H9 (cell line): ENCODE data around the gene PPP1CC. TPM values are rescaled to one million over a fixed set of nuclear protein-coding genes. Genes with fewer than 3 reads are reported as not detected.

Experiments
- DNase-seq: peaks from one replicate; pipeline ENCODE4 v3.0.0-alpha.2; 2017
- H2AFZ ChIP-seq: one replicate; pipeline ENCODE4 v1.6.1; 2013; ENCODE audit warnings: mild to moderate bottlenecking, low read length, control low read depth, moderate library complexity
- H2AK5ac ChIP-seq: 2 replicates; pipeline ENCODE4 v1.6.1; 2013; ENCODE audit warnings: low read length, control low read depth, mixed read lengths; ENCODE audit not compliant: insufficient read length
- H2BK120ac ChIP-seq: one replicate; pipeline ENCODE4 v1.6.1; 2013; ENCODE audit warnings: low read depth, mild to moderate bottlenecking, low read length, control low read depth, inconsistent platforms; ENCODE audit not compliant: poor library complexity, severe bottlenecking
- H2BK12ac ChIP-seq: 2 replicates; pipeline ENCODE4 v1.6.1; 2013; ENCODE audit warnings: low read length, control low read depth, mixed read lengths, low read depth; ENCODE audit not compliant: insufficient read length
- H2BK15ac ChIP-seq: 2 replicates; pipeline ENCODE4 v1.6.1; 2013; ENCODE audit warnings: low read depth, low read length, control low read depth
- H2BK20ac ChIP-seq: one replicate; pipeline ENCODE4 v1.6.1; 2013; ENCODE audit warnings: low read depth, mild to moderate bottlenecking, low read length, control low read depth, inconsistent platforms; ENCODE audit not compliant: poor library complexity, severe bottlenecking
- H2BK5ac ChIP-seq: 2 replicates; pipeline ENCODE4 v1.6.1; 2013; ENCODE audit warnings: low read length, control low read depth, mixed read lengths; ENCODE audit not compliant: insufficient read length
- H3K14ac ChIP-seq: 2 replicates; pipeline ENCODE4 v1.6.1; 2013; ENCODE audit warnings: low read length, control low read depth; ENCODE audit not compliant: insufficient read depth
- H3K18ac ChIP-seq: 2 replicates; pipeline ENCODE4 v1.6.1; 2013; ENCODE audit warnings: low read depth, mild to moderate bottlenecking, mixed read lengths, low read length, control low read depth; ENCODE audit not compliant: insufficient read length
- H3K23ac ChIP-seq: 2 replicates; pipeline ENCODE4 v1.6.1; 2013; ENCODE audit warnings: low read length, control low read depth, mixed read lengths, low read depth; ENCODE audit not compliant: insufficient read length
- H3K23me2 ChIP-seq: 2 replicates; pipeline ENCODE4 v1.6.1; 2013; ENCODE audit warnings: low read depth, mild to moderate bottlenecking, mixed read lengths, low read length, control low read depth; ENCODE audit not compliant: insufficient read length, poor library complexity, severe bottlenecking
- H3K27ac ChIP-seq: 2 replicates; pipeline ENCODE4 v1.5.1; 2013; ENCODE audit warnings: low read length, control low read depth, mixed read lengths, low read depth; ENCODE audit not compliant: insufficient read length
- H3K27me3 ChIP-seq: 2 replicates; pipeline ENCODE4 v1.6.1; 2013; ENCODE audit warnings: low read length, control low read depth, inconsistent platforms; ENCODE audit not compliant: insufficient read depth
- H3K4ac ChIP-seq: 2 replicates; pipeline ENCODE4 v1.6.1; 2013; ENCODE audit warnings: low read depth, mild to moderate bottlenecking, control low read depth, inconsistent platforms, low read length, moderate library complexity
- H3K4me1 ChIP-seq: 2 replicates; pipeline ENCODE4 v1.6.1; 2013; ENCODE audit warnings: low read length, control low read depth, inconsistent platforms; ENCODE audit not compliant: insufficient read depth
- H3K4me2 ChIP-seq: 2 replicates; pipeline ENCODE4 v1.6.1; 2013; ENCODE audit warnings: low read length, control low read depth, mixed read lengths; ENCODE audit not compliant: insufficient read length, insufficient read depth
- H3K56ac ChIP-seq: 2 replicates; pipeline ENCODE4 v1.6.1; 2013; ENCODE audit warnings: low read depth, mild to moderate bottlenecking, mixed read lengths, low read length, control low read depth; ENCODE audit not compliant: insufficient read length
- H3K79me1 ChIP-seq: 2 replicates; pipeline ENCODE4 v1.6.1; 2013; ENCODE audit warnings: low read depth, mild to moderate bottlenecking, moderate library complexity, low read length, control low read depth, inconsistent platforms; ENCODE audit not compliant: insufficient read depth, poor library complexity, severe bottlenecking
- H3K79me2 ChIP-seq: 2 replicates; pipeline ENCODE4 v1.6.1; 2013; ENCODE audit warnings: low read length, control low read depth, inconsistent platforms; ENCODE audit not compliant: insufficient read depth
- H3K9ac ChIP-seq: 2 replicates; pipeline ENCODE4 v1.6.1; 2013; ENCODE audit warnings: low read length, control low read depth, mixed read lengths; ENCODE audit not compliant: insufficient read length; ENCODE audit errors: extremely low read depth
- H3K9me3 ChIP-seq: one replicate; pipeline ENCODE4 v1.6.1; 2013; ENCODE audit warnings: low read depth, low read length, inconsistent platforms; ENCODE audit not compliant: control insufficient read depth
- H3T11ph ChIP-seq: one replicate; pipeline ENCODE4 v1.6.1; 2013; ENCODE audit warnings: mild to moderate bottlenecking, low read length, control low read depth, inconsistent platforms
- H4K20me1 ChIP-seq: one replicate; pipeline ENCODE4 v1.6.1; 2013; ENCODE audit not compliant: control insufficient read depth, insufficient read length, insufficient read depth
- H4K5ac ChIP-seq: 2 replicates; pipeline ENCODE4 v1.6.1; 2013; ENCODE audit warnings: low read depth, mild to moderate bottlenecking, mixed read lengths, low read length, control low read depth; ENCODE audit not compliant: insufficient read length
- H4K8ac ChIP-seq: replicated peaks from 2 replicates; pipeline ENCODE4 v1.6.1; 2013; ENCODE audit warnings: low read length, control low read depth, mixed read lengths, low read depth; ENCODE audit not compliant: insufficient read length
- H4K91ac ChIP-seq: 2 replicates; pipeline ENCODE4 v1.6.1; 2013; ENCODE audit warnings: low read depth, mild to moderate bottlenecking, moderate library complexity, mixed read lengths, low read length, control low read depth; ENCODE audit not compliant: insufficient read length
- H3K27ac Mint-ChIP-seq, 3 experiments: 2 replicates in 2 of 3; 3 replicates in 1 of 3; pipeline ENCODE4 v1.8.0; 2020 to 2021; ENCODE audit warnings: mixed read lengths in 3 of 3, mild to moderate bottlenecking in 1 of 3, moderate library complexity in 1 of 3
- H3K27me3 Mint-ChIP-seq: 2 replicates; pipeline ENCODE4 v1.8.0; 2021; ENCODE audit warnings: low read depth, mild to moderate bottlenecking, moderate library complexity, mixed read lengths
- H3K36me3 Mint-ChIP-seq, 3 experiments: 2 replicates in 2 of 3; 3 replicates in 1 of 3; pipeline ENCODE4 v1.8.0; 2020 to 2021; ENCODE audit warnings: low read depth in 3 of 3, mixed read lengths in 3 of 3; ENCODE audit not compliant: insufficient read depth in 1 of 3
- H3K4me1 Mint-ChIP-seq, 2 experiments: 2 replicates each; pipeline ENCODE4 v1.8.0; 2020; ENCODE audit warnings: mixed read lengths in 2 of 2
- H3K4me3 Mint-ChIP-seq, 2 experiments: 2 replicates in 1 of 2; 3 replicates in 1 of 2; pipeline ENCODE4 v1.8.0; 2020 to 2021; ENCODE audit warnings: mild to moderate bottlenecking in 2 of 2, mixed read lengths in 2 of 2, moderate library complexity in 1 of 2
- H3K9me3 Mint-ChIP-seq, 2 experiments: 2 replicates in 1 of 2; 3 replicates in 1 of 2; pipeline ENCODE4 v1.8.0; 2020; ENCODE audit warnings: mild to moderate bottlenecking in 2 of 2, mixed read lengths in 2 of 2, moderate library complexity in 1 of 2
- WGBS: extraction: QIAGEN DNeasy Blood & Tissue Kit; methylation state at CpG from one replicate; pipeline ENCODE4 v1.1.7; 2013; ENCODE audit warnings: missing lambda C conversion rate, low lambda C conversion rate, mixed read lengths; ENCODE audit not compliant: insufficient read length; ENCODE audit errors: extremely low coverage; 5-methylcytosine and 5-hydroxymethylcytosine counted together
- total RNA-seq: library from RNA; stranded (reverse); gene quantifications from 2 replicates; pipeline ENCODE4 v1.2.1, GENCODE V29; 2021
- TF ChIP-seq, protein P1 (sequence below): fragments of 200-600 bp; sonication (generic); conservative IDR thresholded peaks from 3 replicates; pipeline ENCODE4 v1.8.0; 2021; ENCODE audit warnings: antibody characterized with exemption, mild to moderate bottlenecking

PPP1CC gene
- total RNA-seq, 1 experiment from 2014 or later = 286 TPM

DNA sequence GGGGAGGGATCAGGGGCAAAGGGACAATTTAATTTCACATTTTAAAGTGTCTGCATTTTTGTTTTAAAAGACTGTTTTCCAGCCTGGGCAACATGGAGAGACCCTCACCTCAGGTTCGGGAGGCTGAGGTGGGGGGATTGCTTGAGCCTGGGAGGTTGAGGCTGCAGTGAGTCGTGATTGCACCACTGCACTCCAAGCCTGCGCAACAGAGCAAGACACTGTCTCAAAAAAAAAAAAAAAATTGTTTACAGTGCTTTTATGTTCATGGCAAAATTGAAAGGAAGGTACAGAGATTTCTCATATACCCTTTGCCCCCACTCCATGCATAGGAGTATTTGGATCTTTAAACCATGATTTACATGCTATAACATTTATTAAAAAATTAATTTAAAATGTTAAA lies 37.4 kb downstream of the PPP1CC start:
- H3K27me3 Mint-ChIP-seq = no peaks in the 10 kb centered on the region
- no peak overlapping the region for H4K8ac ChIP-seq
- no peaks in the 10 kb centered on the region for H3K4me1 Mint-ChIP-seq

More for the DNA sequence above, 37.4 kb downstream of the PPP1CC start:
- Histone ChIP-seq H3K79me1 (no peaks in the 10 kb centered on the region), H3K4me1 (no peaks in the 10 kb centered on the region), H4K91ac (no peak overlapping the region), H3K79me2 (no peaks in the 10 kb centered on the region), H3K23ac (no peak overlapping the region), H2AK5ac (no peak overlapping the region), H2BK15ac (no peak overlapping the region), H3K27ac (no peak overlapping the region), H2AFZ (no peak overlapping the region), H3K18ac (no peak overlapping the region), H4K5ac (no peak overlapping the region), H2BK12ac (no peak overlapping the region), H3T11ph (no peak overlapping the region), H3K14ac (no peak overlapping the region), H3K9ac (no peak overlapping the region), H3K23me2 (no peaks in the 10 kb centered on the region), H2BK20ac (no peak overlapping the region), H3K56ac (no peak overlapping the region), H4K20me1 (no peaks in the 10 kb centered on the region), H3K4me2 (no peak overlapping the region), H3K9me3 (no peaks in the 10 kb centered on the region), H2BK5ac (no peak overlapping the region), H2BK120ac (no peak overlapping the region), H3K27me3 (no peaks in the 10 kb centered on the region), H3K4ac (no peak overlapping the region)
- DNase-seq = no peak
- TF ChIP-seq, protein P1, sequence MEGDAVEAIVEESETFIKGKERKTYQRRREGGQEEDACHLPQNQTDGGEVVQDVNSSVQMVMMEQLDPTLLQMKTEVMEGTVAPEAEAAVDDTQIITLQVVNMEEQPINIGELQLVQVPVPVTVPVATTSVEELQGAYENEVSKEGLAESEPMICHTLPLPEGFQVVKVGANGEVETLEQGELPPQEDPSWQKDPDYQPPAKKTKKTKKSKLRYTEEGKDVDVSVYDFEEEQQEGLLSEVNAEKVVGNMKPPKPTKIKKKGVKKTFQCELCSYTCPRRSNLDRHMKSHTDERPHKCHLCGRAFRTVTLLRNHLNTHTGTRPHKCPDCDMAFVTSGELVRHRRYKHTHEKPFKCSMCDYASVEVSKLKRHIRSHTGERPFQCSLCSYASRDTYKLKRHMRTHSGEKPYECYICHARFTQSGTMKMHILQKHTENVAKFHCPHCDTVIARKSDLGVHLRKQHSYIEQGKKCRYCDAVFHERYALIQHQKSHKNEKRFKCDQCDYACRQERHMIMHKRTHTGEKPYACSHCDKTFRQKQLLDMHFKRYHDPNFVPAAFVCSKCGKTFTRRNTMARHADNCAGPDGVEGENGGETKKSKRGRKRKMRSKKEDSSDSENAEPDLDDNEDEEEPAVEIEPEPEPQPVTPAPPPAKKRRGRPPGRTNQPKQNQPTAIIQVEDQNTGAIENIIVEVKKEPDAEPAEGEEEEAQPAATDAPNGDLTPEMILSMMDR = no peak
- H3K27ac Mint-ChIP-seq = no peak overlapping the region
- no peak overlapping the region for H3K4me3 Mint-ChIP-seq
- peaks cover 0 to 3% of the 10 kb centered on the region in 2 experiments; a peak in 1 of 5 replicates for H3K9me3 Mint-ChIP-seq
- H3K36me3 Mint-ChIP-seq = no peaks in the 10 kb centered on the region; a peak in 1 of 7 replicates
- WGBS = no CpG with 5 or more reads among the region's 3 CpGs
